Esophagus squamous epithelium (tissue), 5 donors: ENCODE measurements around the gene TWIST2. TPM values are rescaled to one million over a fixed set of nuclear protein-coding genes. Genes with fewer than 3 reads are reported as not detected.
A peak's percentile ranks its signal among the peaks of the same experiment; 100 is the strongest.

Experiments
- DNase-seq: peaks from one replicate; lab custom pipeline; 2025; lab: John Stamatoyannopoulos, UW
- H3K27ac ChIP-seq, 4 donors: fragments of 200-600 bp; sonication (generic); one replicate each; pipeline ENCODE4 v1.5.1; 2016 to 2019; ENCODE audit warnings: mild to moderate bottlenecking in 1 of 4
- H3K27me3 ChIP-seq, 4 donors: fragments of 200-600 bp; sonication (generic); 1 replicate in 3 of 4; 2 replicates in 1 of 4; pipeline versions ENCODE4 v1.5.1 to v1.6.0; 2017 to 2021; ENCODE audit warnings: antibody characterized with exemption in 1 of 4
- H3K36me3 ChIP-seq, 3 donors: fragments of 200-600 bp; sonication (generic); one replicate each; pipeline ENCODE4 v1.5.1; 2016 to 2019
- H3K4me1 ChIP-seq, 3 donors: fragments of 200-600 bp; sonication (generic); one replicate each; pipeline ENCODE4 v1.5.1; 2017 to 2019
- H3K4me3 ChIP-seq, 4 donors: fragments of 200-600 bp; sonication (generic); 1 replicate in 3 of 4; 2 replicates in 1 of 4; pipeline ENCODE4 v1.5.1; 2016 to 2019; ENCODE audit warnings: mild to moderate bottlenecking in 2 of 4, moderate library complexity in 1 of 4
- H3K9me3 ChIP-seq, 3 donors: fragments of 200-600 bp; sonication (generic); one replicate each; pipeline ENCODE4 v1.5.1; 2016 to 2019
- POLR2A ChIP-seq, 4 donors: fragments of 450-650 bp; IDR thresholded peaks; one replicate each; pipeline ENCODE4 v1.6.1; 2017; ENCODE audit warnings: antibody characterized with exemption in 4 of 4, mild to moderate bottlenecking in 4 of 4, moderate library complexity in 3 of 4
- WGBS, 2 donors: methylation state at CpG; one replicate each; pipeline ENCODE4 v1.1.5; 2018; 5-methylcytosine and 5-hydroxymethylcytosine counted together
- intact Hi-C: fragments of 100-400 bp; cut with DNase I; formaldehyde crosslinking; loops from one replicate; pipeline ENCODE4 v1.15.0; 2022
- total RNA-seq, 4 donors: library from RNA; depleted of rRNA; stranded (reverse); fragments of >200 nt; gene quantifications; one replicate each; pipeline ENCODE4 v1.1.0, GENCODE V29; 2016
- TF ChIP-seq, protein P1 (sequence below), 6 experiments: fragments of 450-650 bp in 4 of 6; fragments of 200-600 bp in 2 of 6; sonication (generic) in 2 of 6; IDR thresholded peaks; one replicate each; pipeline ENCODE4 v1.5.1; 2016 to 2019; ENCODE audit warnings: antibody characterized with exemption in 6 of 6, mild to moderate bottlenecking in 4 of 6, moderate library complexity in 4 of 6
- donor health status: DM: yes; HTN: yes; CAD: no.

The TWIST2 gene
- total RNA-seq, result 10 to 100 TPM in 1 of 4 donors, 1 to 10 TPM in 3; 3.1 to 33.0 (median 4.9) TPM

DNA sequence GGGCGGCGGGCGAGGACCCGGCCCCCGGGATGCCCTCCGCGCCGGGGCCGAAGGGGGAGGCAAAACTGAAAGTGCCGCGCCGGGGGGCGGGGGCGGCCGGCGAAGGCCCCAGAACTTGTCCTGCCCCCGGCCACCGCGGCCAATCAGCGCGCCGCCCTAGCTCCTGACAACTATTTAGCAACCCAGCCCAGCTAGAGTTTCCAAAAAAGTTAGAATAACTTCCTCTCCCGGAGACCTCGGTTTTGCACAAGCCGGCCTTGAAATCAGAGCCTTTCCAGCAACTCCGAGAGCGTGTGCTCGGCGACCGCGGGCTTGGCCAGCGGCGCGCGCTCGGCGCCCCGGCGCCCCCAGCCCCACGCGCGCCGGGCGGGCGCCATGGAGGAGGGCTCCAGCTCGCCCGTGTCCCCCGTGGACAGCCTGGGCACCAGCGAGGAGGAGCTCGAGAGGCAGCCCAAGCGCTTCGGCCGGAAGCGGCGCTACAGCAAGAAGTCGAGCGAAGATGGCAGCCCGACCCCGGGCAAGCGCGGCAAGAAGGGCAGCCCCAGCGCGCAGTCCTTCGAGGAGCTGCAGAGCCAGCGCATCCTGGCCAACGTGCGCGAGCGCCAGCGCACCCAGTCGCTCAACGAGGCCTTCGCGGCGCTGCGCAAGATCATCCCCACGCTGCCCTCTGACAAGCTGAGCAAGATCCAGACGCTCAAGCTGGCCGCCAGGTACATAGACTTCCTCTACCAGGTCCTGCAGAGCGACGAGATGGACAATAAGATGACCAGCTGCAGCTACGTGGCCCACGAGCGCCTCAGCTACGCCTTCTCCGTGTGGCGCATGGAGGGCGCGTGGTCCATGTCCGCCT is at the start of gene TWIST2:
Gene TWIST2, plus strand, starts transcription at position 245 of the 850 bp plus-strand sequence. Its CDS starts 131 bp downstream, at position 376.
- Histone ChIP-seq H3K36me3 (no peaks in the 10 kb centered on the region), H3K9me3 (no peaks in the 10 kb centered on the region), H3K4me1 (peaks cover 11 to 35% (median 12%) of the 10 kb centered on the region in 3 donors), H3K4me3 (peak within 1 kb of the TSS; percentile 41 to 81 (median 58)), H3K27ac (peak within 1 kb of the TSS; percentile 74 to 95 (median 88)), H3K27me3 (peaks cover 0 to 93% (median 23%) of the 10 kb centered on the region in 4 donors)
- intact Hi-C loops, result no loop called here
- peak in 2 of 4 donors; percentile 65 to 75 for TF ChIP-seq POLR2A (IDR thresholded peaks at IDR 0.05)
- TF ChIP-seq, protein P1, sequence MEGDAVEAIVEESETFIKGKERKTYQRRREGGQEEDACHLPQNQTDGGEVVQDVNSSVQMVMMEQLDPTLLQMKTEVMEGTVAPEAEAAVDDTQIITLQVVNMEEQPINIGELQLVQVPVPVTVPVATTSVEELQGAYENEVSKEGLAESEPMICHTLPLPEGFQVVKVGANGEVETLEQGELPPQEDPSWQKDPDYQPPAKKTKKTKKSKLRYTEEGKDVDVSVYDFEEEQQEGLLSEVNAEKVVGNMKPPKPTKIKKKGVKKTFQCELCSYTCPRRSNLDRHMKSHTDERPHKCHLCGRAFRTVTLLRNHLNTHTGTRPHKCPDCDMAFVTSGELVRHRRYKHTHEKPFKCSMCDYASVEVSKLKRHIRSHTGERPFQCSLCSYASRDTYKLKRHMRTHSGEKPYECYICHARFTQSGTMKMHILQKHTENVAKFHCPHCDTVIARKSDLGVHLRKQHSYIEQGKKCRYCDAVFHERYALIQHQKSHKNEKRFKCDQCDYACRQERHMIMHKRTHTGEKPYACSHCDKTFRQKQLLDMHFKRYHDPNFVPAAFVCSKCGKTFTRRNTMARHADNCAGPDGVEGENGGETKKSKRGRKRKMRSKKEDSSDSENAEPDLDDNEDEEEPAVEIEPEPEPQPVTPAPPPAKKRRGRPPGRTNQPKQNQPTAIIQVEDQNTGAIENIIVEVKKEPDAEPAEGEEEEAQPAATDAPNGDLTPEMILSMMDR (IDR thresholded peaks at IDR 0.05), result no peak
- no CpG with 5 or more reads among the region's 90 CpGs for WGBS, 2 donors
- DNase-seq, result no peak

DNA sequence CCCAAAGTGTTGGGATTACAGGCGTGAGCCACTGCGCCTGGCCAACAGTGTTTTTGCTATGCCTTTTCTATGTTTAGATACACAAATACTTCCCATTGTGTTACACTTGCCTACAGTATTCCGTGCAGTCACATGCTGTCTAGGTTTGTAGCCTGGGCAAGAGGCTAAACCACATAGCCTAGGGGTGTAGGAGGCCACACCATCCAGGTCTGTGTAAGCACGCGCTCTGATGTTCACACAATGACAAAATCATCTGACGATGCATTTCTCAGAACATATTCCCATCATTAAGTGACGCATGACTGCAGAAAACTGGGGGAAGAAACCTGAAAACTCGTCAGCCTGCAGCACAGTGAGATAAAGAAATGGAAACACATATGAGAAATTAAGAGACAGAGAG is 46.1 kb upstream of the TWIST2 start:
- Histone ChIP-seq H3K36me3 (no peaks in the 10 kb centered on the region), H3K27ac (no peak overlapping the region), H3K4me1 (no peaks in the 10 kb centered on the region), H3K9me3 (no peaks in the 10 kb centered on the region), H3K27me3 (peaks cover 0 to 21% (median 0%) of the 10 kb centered on the region in 4 donors), H3K4me3 (no peak overlapping the region)
- no peak for DNase-seq
- intact Hi-C loops, result no loop called here
- WGBS, 2 donors, result 70 to 76% methylated on average over 8 of the region's 8 CpGs
- TF ChIP-seq, protein P1 (IDR thresholded peaks at IDR 0.05), result no peak
- TF ChIP-seq POLR2A (IDR thresholded peaks at IDR 0.05), result no peak

DNA sequence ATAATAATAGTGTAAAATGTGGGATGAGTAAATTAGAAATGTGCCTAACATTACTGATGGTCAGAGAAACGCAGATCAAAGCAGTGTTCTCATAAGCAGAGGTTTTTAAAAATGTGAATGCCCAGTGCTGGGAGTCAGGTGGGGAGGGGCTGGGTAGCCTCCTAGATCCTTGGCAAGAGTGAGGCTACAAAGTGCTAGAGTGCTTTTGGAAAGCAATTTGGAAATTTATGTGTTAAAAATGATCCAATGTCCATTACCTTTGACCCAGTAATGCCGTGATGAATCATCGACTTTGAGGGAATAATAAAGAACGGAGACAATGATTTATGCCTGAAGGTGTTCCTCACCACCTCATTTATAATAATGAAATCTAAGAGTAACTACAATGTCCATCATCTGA is 44.9 kb upstream of the TWIST2 start:
- peaks cover 0 to 11% (median 0%) of the 10 kb centered on the region in 4 donors for H3K27me3 ChIP-seq
- DNase-seq, result no peak
- WGBS, 2 donors, result 25 to 39% methylated on average over 4 of the region's 4 CpGs
- intact Hi-C loops, result no loop called here
- no peak overlapping the region for H3K27ac ChIP-seq
- no peak overlapping the region for H3K4me3 ChIP-seq
- TF ChIP-seq, protein P1 (IDR thresholded peaks at IDR 0.05), result no peak
- no peak for TF ChIP-seq POLR2A (IDR thresholded peaks at IDR 0.05)
- no peaks in the 10 kb centered on the region for H3K9me3 ChIP-seq
- no peaks in the 10 kb centered on the region for H3K4me1 ChIP-seq
- no peaks in the 10 kb centered on the region for H3K36me3 ChIP-seq

DNA sequence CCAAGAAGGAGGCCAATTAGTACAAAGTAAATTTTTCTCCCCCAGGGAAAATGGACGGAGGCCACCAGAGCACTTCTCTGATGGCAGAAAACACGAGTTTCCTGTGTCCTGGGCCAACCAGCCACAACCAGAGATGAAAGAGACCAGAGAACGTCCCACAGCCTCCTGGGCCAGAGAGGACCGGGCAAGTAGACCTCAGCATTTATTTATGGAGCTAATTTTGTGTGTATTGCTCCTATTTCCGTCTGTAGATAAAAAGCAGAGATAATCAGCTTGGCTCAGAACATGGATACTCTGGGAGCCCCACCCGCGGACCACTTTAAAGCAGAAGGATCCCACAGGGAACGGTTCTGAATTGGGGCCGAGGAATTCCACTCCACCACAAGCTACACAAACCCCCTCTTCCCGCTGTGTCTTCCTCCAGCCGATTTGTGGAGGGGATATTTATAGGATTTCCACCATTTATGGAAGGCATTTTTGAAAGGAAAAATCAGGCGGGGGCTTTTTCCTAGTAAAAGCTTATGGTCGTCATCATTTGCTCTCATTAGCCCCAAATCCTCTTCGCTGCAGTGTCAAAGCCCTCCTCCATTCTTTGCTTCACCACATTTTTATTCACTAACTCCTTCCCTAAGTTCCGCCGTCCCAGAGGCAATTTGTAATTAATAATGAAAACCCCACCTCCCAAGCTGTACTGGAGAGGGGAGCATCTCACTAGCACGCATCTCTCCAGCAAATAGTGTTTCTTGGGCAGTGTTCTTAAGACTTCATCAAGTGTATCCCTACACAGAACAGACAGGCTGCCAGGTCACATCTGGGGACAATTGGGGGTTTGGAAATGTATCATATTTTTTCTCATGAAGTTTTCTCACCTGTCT is 43.7 kb upstream of the TWIST2 start:
- Histone ChIP-seq H3K4me1 (no peaks in the 10 kb centered on the region), H3K27me3 (peaks cover 0 to 9% (median 0%) of the 10 kb centered on the region in 4 donors), H3K4me3 (no peak overlapping the region), H3K27ac (no peak overlapping the region), H3K9me3 (peaks cover 0 to 8% (median 6%) of the 10 kb centered on the region in 3 donors), H3K36me3 (no peaks in the 10 kb centered on the region)
- TF ChIP-seq, protein P1 (IDR thresholded peaks at IDR 0.05), result no peak
- TF ChIP-seq POLR2A (IDR thresholded peaks at IDR 0.05), result no peak
- DNase-seq, result no peak
- intact Hi-C loops, result no loop called here
- 61 to 71% methylated on average over 15 to 17 of the region's 17 CpGs for WGBS, 2 donors
